GM12892 (cell line): ENCODE measurements around the gene CDK2.

ENCODE experiments used
- POLR2A ChIP-seq: IDR thresholded peaks from 2 replicates; pipeline ENCODE4 v1.6.1; 2011; ENCODE audit warnings: low read depth, low read length, control low read depth
- POLR2AphosphoS5 ChIP-seq: IDR thresholded peaks from 2 replicates; pipeline ENCODE4 v1.6.1; 2011; ENCODE audit warnings: low read depth, low read length, control low read depth
- TAF1 ChIP-seq: IDR thresholded peaks from 2 replicates; pipeline ENCODE4 v1.6.1; 2011; ENCODE audit warnings: low read depth, mild to moderate bottlenecking, control low read depth, low read length, borderline replicate concordance

DNA sequence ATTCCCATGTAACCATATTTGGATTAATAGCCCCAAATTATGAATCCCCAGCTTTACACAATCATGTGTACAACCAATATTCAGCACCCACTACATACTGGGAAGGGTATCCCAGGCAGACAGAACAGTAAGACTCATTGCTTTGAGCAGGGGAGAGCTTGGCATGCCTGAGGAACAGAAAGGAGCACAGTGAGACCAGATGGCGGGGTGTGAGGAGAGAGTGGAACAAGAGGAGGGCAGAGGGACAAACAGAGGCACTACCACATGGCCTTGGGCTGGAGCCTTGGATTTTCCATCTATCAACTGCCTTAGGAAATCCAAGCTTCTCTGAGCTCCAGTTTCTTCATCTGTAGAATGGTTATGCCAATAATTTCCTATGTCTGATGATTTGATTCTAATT, 31.9 kb upstream of the CDK2 start:
- TF ChIP-seq TAF1 (no peak), POLR2AphosphoS5 (no peak), POLR2A (no peak)
